ENCODE data around the gene TSEN54.
"Not testable (repeated sequence)": the region's sequence is repeated elsewhere in the genome, so short reads cannot be mapped to it uniquely, and the experiment has no call there.

TSEN54 gene

GRCh38 chr17:75474736-75475135 is 41.6 kb upstream of the TSEN54 start:
- H3K4me3 ChIP-seq (replicated peaks; ENCODE audit: low read depth, low read length): no peak overlapping the region
- DNase-seq (ENCODE audit: extremely low read depth, insufficient read length): no peak
- H3K27me3 ChIP-seq (replicated peaks; ENCODE audit: control insufficient read depth, insufficient read depth, low read length): no peaks in the 10 kb centered on the region
- no peak for TF ChIP-seq CTCF (IDR thresholded peaks at IDR 0.05; ENCODE audit: insufficient read depth, low read length, poor library complexity, severe bottlenecking)
- peaks cover 10% of the 10 kb centered on the region for H3K36me3 ChIP-seq (ENCODE audit: control insufficient read depth, insufficient read depth, low read length)

GRCh38 chr17:75475144-75475835 is 41.0 kb upstream of the TSEN54 start:
- no peak for TF ChIP-seq CTCF (IDR thresholded peaks at IDR 0.05; ENCODE audit: insufficient read depth, low read length, poor library complexity, severe bottlenecking)
- H3K36me3 ChIP-seq (ENCODE audit: control insufficient read depth, insufficient read depth, low read length): peaks cover 10% of the 10 kb centered on the region
- no peak overlapping the region for H3K4me3 ChIP-seq (replicated peaks; ENCODE audit: low read depth, low read length)
- DNase-seq (ENCODE audit: extremely low read depth, insufficient read length): no peak
- no peaks in the 10 kb centered on the region for H3K27me3 ChIP-seq (replicated peaks; ENCODE audit: control insufficient read depth, insufficient read depth, low read length)

DNA sequence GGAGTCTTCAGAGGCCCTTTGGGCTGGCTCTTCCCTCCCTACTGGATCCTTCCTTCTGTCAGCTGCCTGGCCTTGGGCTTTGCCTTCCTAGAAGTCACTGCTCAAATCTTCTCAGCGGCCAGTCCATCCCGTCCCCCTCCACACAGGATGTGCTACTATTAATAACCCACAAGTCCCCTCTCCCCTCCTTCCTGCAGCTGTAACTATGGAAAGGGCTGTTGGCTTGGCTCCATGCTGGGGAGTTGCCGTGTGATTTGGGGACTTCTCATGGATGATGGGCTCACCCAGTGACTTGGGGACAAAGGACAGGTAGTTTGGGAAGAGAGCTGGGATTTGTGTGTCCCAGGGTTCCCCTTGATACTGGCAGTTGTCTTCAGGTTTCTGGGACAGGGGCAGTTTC is 40.5 kb upstream of the TSEN54 start:
- no peak for DNase-seq (ENCODE audit: extremely low read depth, insufficient read length)
- H3K4me3 ChIP-seq (replicated peaks; ENCODE audit: low read depth, low read length): no peak overlapping the region
- no peak for TF ChIP-seq CTCF (IDR thresholded peaks at IDR 0.05; ENCODE audit: insufficient read depth, low read length, poor library complexity, severe bottlenecking)
- H3K36me3 ChIP-seq (ENCODE audit: control insufficient read depth, insufficient read depth, low read length): peaks cover 10% of the 10 kb centered on the region
- no peaks in the 10 kb centered on the region for H3K27me3 ChIP-seq (replicated peaks; ENCODE audit: control insufficient read depth, insufficient read depth, low read length)

DNA sequence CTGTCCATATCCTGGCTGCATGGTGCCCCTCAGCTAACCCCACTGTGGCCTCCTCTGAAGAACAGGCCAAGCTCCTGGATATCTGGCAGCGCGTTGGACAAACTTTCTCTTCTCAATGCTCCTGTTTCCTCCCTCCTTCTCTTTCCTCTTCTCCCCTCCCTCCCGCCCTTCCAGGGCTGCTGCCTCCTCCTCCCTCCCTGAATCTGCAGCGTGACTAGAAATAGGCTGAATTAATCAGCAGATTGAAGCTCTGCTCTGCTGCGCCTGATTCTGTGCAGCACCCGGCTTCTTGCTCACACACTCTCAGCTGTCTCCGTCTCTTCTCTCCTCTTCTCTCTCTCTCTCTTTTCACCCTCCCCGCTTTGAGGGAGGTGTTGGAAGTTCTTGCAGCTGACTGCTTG is 40.1 kb upstream of the TSEN54 start:
- H3K4me3 ChIP-seq (replicated peaks; ENCODE audit: low read depth, low read length): no peak overlapping the region
- no peaks in the 10 kb centered on the region for H3K27me3 ChIP-seq (replicated peaks; ENCODE audit: control insufficient read depth, insufficient read depth, low read length)
- DNase-seq (ENCODE audit: extremely low read depth, insufficient read length): no peak
- TF ChIP-seq CTCF (IDR thresholded peaks at IDR 0.05; ENCODE audit: insufficient read depth, low read length, poor library complexity, severe bottlenecking): no peak
- peaks cover 10% of the 10 kb centered on the region for H3K36me3 ChIP-seq (ENCODE audit: control insufficient read depth, insufficient read depth, low read length)

GRCh38 chr17:75476752-75477489 is 39.4 kb upstream of the TSEN54 start:
- TF ChIP-seq CTCF (IDR thresholded peaks at IDR 0.05; ENCODE audit: insufficient read depth, low read length, poor library complexity, severe bottlenecking): no peak
- DNase-seq (ENCODE audit: extremely low read depth, insufficient read length): no peak
- no peaks in the 10 kb centered on the region for H3K27me3 ChIP-seq (replicated peaks; ENCODE audit: control insufficient read depth, insufficient read depth, low read length)
- peaks cover 10% of the 10 kb centered on the region for H3K36me3 ChIP-seq (ENCODE audit: control insufficient read depth, insufficient read depth, low read length)
- H3K4me3 ChIP-seq (replicated peaks; ENCODE audit: low read depth, low read length): no peak overlapping the region

- DNase-seq (ENCODE audit: extremely low read depth, insufficient read length); H3K4me3 ChIP-seq (replicated peaks; ENCODE audit: low read depth, low read length); H3K36me3 ChIP-seq (ENCODE audit: control insufficient read depth, insufficient read depth, low read length); H3K27me3 ChIP-seq (replicated peaks; ENCODE audit: control insufficient read depth, insufficient read depth, low read length): not testable (repeated sequence)
These were observed 38.9 kb upstream of the TSEN54 start for GRCh38 chr17:75477490-75477862.

All from GM06990 (cell line).